ENCODE data around the gene PRUNE2.
"Not testable (repeated sequence)": the region's sequence is repeated elsewhere in the genome, so short reads cannot be mapped to it uniquely, and the experiment has no call there.

PRUNE2 gene

DNA sequence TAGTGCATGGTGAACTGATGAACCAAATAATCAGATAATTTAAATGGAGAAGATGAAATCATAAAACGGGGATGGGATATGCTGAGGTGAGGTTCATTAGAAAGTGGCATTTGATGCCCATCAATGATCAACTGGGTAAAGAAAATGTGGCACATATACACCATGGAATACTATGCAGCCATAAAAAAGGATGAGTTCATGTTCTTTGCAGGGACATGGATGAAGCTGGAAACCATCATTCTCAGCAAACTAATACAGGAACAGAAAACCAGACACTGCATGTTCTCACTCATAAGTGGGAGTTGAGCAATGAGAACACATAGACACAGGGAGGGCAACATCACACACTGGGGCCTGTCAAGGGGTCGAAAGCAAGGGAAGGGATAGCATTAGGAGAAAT is 47.7 kb downstream of the PRUNE2 start:
- not testable (repeated sequence) for DNase-seq

- DNase-seq = no peak
Measured at GRCh38 chr9:76856016-76856415, 49.9 kb downstream of the PRUNE2 start.

DNA sequence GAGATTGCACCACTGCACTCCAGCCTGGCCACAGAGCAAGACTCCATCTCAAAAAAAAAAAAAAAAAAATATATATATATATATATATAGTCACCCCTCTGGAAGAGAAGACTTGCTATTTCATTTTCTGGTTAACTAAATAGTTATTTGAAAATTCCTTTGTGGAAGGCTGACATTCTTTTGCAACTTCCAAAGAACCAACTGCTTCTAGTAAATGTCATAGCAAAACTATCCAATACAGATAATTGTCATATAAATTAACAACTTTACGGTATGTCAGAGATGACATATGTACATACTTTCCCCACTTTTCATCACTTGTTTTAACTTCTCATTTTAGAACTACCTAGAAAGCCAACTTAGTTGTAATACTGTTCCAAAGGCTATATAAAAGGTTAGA is 50.9 kb downstream of the PRUNE2 start:
- no peak for DNase-seq

DNA sequence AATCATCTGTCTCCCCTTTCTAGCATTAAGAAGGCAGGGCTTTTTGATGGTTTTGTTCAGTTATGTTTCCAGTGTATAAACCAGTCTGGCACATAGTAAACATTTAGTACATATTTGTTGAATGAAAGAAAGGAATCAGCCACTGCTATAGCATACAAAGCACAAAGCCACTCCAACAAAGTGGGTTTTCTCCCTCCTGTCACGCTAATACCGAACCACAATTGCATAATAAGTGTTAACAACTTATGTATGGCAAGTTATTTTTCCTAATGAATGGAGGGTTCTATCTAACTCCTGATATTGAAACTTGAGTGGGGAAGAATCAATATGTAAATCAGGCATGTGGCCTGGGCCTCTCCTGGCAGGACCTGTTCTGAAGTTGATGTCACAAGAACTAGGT is 53.9 kb downstream of the PRUNE2 start:
- DNase-seq = no peak

- no peak for DNase-seq
Measured at GRCh38 chr9:76846297-76846696, 59.6 kb downstream of the PRUNE2 start.

DNA sequence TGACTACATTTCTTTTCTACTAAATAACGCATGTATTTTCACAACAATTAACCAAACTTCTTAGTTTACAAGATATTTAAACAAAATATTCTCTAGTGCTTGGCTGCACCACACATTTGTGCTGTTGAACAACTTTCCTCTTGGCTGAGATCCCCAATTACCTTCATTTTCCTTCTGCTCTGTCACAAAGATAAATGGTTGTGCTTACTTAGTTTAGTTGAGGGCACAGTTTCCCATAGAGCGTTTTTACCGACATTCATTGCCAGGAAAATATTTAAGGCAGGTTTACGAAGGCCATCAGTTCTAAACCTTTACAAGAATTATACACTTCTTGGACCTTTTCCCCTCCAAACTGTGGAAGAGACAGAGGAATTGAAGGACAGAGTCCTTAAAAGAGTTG is 60.7 kb downstream of the PRUNE2 start:
- DNase-seq = no peak

DNA sequence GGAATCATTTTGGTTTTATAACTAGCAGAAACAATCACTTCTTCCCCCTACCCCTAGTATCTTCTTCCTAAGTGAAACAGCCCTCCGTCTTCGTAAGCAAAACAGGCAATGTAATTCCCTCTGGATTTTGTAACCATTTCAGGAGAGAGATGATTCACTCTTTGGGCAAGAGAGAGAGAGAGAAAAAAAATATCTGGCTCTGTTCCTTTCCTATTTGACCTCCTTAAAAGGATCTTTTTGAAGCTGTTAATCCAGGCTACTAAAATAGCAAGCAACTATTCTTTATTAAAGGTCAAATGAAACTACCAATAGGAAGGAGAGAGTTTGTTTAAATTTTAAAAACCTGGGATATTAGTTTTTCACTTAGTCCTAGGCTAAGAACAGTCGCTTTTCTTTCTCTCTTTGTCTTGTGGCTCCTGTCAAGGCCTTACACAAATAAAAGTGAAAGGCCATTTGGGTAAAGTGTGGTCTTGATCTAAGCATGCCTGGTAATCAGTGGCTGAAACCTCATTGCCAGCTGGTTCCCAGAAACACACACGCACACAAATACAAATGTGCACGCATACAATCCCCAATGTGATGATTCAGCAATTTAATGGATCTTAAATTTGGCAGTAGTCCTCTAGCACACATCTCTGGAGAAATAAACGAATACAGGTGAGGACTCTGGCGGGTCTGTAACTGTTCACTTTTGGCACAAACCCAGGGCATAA is 70.2 kb downstream of the PRUNE2 start:
- peak; percentile 22 for DNase-seq

DNA sequence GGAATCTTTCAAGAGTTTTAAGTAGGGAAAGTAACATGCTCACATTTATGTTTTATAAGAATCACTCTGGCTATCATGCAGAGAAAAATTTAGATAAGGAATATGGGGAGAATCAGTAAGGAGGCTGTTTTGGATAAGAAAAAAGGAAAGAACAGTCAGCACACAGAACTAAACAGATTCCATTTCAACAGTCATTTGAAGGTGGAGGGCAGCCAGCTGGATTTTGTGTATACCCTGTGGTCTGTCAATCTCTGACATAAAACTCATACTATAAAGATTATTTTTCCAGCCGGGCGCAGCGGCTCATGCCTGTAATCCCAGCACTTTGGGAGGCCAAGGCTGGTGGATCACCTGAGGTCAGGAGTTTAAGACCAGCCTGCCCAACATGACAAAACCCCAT is 77.5 kb downstream of the PRUNE2 start:
- no peak for DNase-seq

GRCh38 chr9:76827296-76828080 is 78.4 kb downstream of the PRUNE2 start:
- peak; percentile 11 for DNase-seq

GRCh38 chr9:76820431-76820830 is 85.5 kb downstream of the PRUNE2 start:
- no peak for DNase-seq

- no peak for DNase-seq
Measured at GRCh38 chr9:76818271-76818670, 87.6 kb downstream of the PRUNE2 start.

- no peak for DNase-seq
Measured at GRCh38 chr9:76817489-76817888, 88.4 kb downstream of the PRUNE2 start.

DNA sequence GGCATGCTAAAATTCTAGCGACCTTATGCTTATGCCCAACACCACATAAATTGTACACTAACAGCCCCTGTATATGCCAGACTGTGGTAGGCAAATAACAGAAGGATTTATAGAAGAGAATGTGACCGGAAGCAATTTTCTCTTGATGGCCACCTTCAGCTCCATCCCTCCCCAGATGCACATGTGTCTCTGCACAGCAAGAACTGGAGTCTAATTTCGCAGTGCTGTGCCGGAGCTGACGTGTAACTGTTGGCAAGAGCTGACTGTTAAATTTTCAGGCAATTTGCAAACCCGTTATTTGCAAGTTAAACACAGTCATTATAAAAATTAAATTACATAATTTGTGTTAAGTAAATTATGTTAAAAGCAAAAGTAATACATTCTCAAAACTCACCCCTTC is 93.3 kb downstream of the PRUNE2 start:
- DNase-seq = no peak

- DNase-seq = peak; percentile 83
Measured at GRCh38 chr9:76810377-76810957, 95.4 kb downstream of the PRUNE2 start.

DNA sequence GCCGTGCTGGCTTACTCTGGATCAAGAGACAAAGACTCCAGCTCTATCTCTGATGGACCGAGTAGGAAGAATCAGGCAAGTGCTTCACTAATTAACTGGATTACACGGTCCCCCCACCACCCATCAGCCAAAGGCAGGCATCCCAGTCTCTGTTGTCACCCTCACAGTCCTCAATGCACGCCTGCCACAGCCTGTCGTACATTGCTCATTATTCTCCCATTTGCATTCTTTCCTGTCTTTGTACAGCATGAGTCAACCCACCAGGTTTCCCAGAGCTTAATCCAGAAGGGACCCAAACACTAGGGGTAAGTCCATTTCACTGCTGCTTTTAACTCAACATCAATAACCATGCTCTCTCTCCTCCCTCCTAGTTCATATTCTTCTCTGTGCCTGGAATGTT is 97.3 kb downstream of the PRUNE2 start:
- DNase-seq = no peak

GRCh38 chr9:76803762-76804161 is 102.2 kb downstream of the PRUNE2 start:
- DNase-seq = no peak

- no peak for DNase-seq
Measured at GRCh38 chr9:76803083-76803482, 102.8 kb downstream of the PRUNE2 start.

- DNase-seq = no peak
Measured at GRCh38 chr9:76800901-76801300, 105.0 kb downstream of the PRUNE2 start.

- peak; percentile 15 for DNase-seq
Measured at GRCh38 chr9:76799473-76799872, 106.4 kb downstream of the PRUNE2 start.

DNA sequence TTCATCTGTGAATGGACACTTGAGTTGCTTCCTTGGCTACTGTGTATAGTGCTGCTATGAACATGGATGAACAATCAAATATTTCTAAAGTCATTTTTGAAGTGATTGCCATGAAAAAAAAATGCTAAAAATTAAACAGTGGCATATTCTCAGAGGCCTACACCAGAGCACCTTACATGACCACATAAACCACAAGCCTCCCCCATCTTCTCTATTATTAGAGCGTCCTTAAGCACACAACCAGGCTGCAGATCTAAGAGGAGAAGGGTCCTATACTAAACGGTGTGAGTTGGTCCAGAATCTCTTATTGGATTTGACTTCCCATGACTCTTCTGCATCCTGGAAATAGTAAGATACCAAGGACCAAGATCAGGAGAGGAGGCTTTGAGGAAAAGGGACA is 107.4 kb downstream of the PRUNE2 start:
- no peak for DNase-seq

DNA sequence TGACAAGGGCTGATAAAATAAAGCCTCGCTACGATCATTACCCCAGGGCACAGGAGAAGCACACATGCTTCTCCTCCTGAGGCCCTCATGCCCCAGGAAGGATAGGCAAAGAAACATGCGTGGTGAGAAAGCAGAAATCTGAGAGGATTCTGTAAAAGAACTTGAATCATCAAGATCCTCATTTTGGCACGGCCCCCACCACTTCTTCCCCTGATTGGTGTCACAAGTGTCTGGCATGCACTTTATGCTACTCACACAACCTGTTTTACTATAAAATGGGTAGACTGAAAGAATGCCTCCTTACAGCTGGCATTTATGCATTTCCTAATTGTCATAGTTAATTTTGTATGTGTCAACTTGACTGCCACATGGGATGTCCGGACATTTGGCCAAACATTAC is 109.6 kb downstream of the PRUNE2 start:
- no peak for DNase-seq

DNA sequence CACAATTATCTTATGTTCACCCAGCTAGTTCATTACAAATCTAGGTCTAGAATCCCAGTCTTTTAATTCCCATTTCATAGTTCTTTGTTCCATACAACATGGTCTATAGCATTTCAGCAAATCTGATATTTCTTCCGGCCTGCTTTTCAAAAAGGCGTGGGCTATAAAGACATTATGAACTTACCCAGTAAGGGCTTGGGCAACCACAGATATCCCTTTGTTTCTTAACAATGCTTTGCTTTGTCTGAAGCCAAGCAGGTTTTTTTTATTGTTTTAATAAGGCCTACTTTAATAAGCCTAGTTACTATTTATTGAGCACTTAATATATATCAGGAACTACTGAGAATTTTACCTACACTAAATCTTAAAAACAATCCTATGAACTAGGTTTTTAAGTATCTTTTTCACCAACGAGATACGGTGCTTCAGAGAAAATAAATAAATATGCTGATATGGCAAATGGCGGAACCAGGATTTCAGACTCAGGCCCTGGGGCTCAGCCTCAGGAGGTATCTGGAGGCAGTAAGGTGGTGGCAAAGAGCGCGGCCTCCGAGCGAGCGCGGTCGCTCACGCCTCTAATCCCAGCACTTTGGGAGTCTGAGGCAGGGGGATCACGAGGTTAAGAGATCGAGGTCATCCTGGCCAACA is 112.0 kb downstream of the PRUNE2 start:
- DNase-seq = no peak

DNA sequence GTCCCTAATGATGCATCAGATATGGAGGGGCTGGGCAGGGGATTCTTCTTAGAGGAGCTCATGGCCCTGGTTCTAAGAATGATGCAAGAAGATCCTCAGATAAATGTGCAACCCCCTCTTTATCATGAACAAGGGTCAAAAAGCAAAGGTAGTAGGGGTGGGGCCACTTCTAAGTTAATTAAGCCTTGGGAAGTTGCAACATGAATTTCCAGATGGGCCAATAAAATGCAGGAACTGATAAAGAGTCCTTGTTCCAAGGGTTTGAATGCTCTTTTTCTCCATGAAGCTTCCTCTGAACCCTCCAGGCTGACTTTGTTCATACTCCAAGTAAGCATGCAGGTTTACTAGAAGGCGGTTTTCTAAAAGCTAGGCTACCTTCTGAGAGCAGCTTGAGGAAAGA is 116.1 kb downstream of the PRUNE2 start:
- DNase-seq = no peak

- no peak for DNase-seq
Measured at GRCh38 chr9:76787677-76788076, 118.2 kb downstream of the PRUNE2 start.
